AG04449 (cell line): Measurements from ENCODE around the gene NEMP2.

Experiments used
- CTCF ChIA-PET: fragments of 350-600 bp; formaldehyde crosslinking; extraction: SDS; loops from one replicate; lab custom pipeline; 2021; ENCODE audit warnings: antibody characterized with exemption; lab: Yijun Ruan, JAX
- POLR2A ChIA-PET: fragments of 400-600, 350-600 bp; formaldehyde crosslinking; extraction: SDS; loops from one replicate; lab custom pipeline; 2020; ENCODE audit warnings: antibody characterized with exemption, inconsistent platforms; lab: Yijun Ruan, JAX
- DNase-seq: peaks from one replicate; pipeline ENCODE4 v3.0.0-alpha.2; 2010; ENCODE audit warnings: low read depth, low spot score
- H3K4me3 ChIP-seq: 2 replicates; pipeline ENCODE4 v1.5.1; 2011; ENCODE audit warnings: low read depth, mild to moderate bottlenecking, control low read depth, low read length
- CTCF ChIP-seq: IDR thresholded peaks from one replicate; pipeline ENCODE4 v1.5.1; 2011; ENCODE audit warnings: mild to moderate bottlenecking, moderate library complexity, low read length, control low read depth, inconsistent platforms; ENCODE audit not compliant: insufficient read depth; ENCODE audit errors: missing control alignments

The NEMP2 gene

GRCh38 chr2:190537765-190538164 is 3.2 kb upstream of the NEMP2 start:
- CTCF ChIA-PET = no interaction called here
- POLR2A ChIA-PET = no interaction called here

GRCh38 chr2:190535586-190535985 is 1.1 kb upstream of the NEMP2 start:
- TF ChIP-seq CTCF = no peak
- ChIA-PET POLR2A (no interaction called here), CTCF (no interaction called here)
- no peak for DNase-seq
- H3K4me3 ChIP-seq = no peak overlapping the region

More at GRCh38 chr2:190537765-190538164, 3.2 kb upstream of the NEMP2 start:
- no peak overlapping the region for H3K4me3 ChIP-seq
- TF ChIP-seq CTCF = no peak
- DNase-seq = no peak

GRCh38 chr2:190535121-190535439 is 558 bp upstream of the NEMP2 start:
- ChIA-PET POLR2A (interaction anchor here (0.6 kb wide), 1 partner anchor 37 kb away, joined by 3 read pairs; no protein-coding TSS in a partner anchor), CTCF (no interaction called here)
- peak overlapping the region; percentile 71 for H3K4me3 ChIP-seq
- DNase-seq = no peak
- TF ChIP-seq CTCF = no peak

GRCh38 chr2:190533968-190534309 is 583 bp downstream of the NEMP2 start:
- CTCF ChIA-PET = no interaction called here
- POLR2A ChIA-PET = no interaction called here
- no peak for DNase-seq
- no peak for TF ChIP-seq CTCF
- peak overlapping the region; percentile 71 for H3K4me3 ChIP-seq

GRCh38 chr2:190533175-190533967 is 1.2 kb downstream of the NEMP2 start:
- DNase-seq = no peak

More at GRCh38 chr2:190533175-190533967, 1.2 kb downstream of the NEMP2 start:
- ChIA-PET POLR2A (no interaction called here), CTCF (interaction anchor here (0.6 to 1.1 kb wide), 3 partner anchors 178 to 872 kb away, joined by 3 to 4 read pairs (median 3); partner anchors contain the start of gene ASNSD1)
- H3K4me3 ChIP-seq = peak overlapping the region; percentile 71
- no peak for TF ChIP-seq CTCF
